ENCODE measurements around the gene MYH15. TPM values are rescaled to one million over a fixed set of nuclear protein-coding genes. Genes with fewer than 3 reads are reported as not detected.
"Not testable (repeated sequence)": the region's sequence is repeated elsewhere in the genome, so short reads cannot be mapped to it uniquely, and the experiment has no call there.

MYH15 gene
- polyA plus RNA-seq, 3 donors: 0.27 to 0.55 (median 0.53) TPM

- DNase-seq: no peak
Measured at GRCh38 chr3:108388136-108389132, 122.0 kb downstream of the MYH15 start.

GRCh38 chr3:108387063-108387462 is 123.3 kb downstream of the MYH15 start:
- no peak for DNase-seq

GRCh38 chr3:108383306-108383705 is 127.1 kb downstream of the MYH15 start:
- DNase-seq: no peak

GRCh38 chr3:108381529-108382140 is 128.8 kb downstream of the MYH15 start:
- DNase-seq: no peak

- DNase-seq: no peak
Measured at GRCh38 chr3:108380128-108380795, 130.1 kb downstream of the MYH15 start.

GRCh38 chr3:108378952-108379342 is 131.4 kb downstream of the MYH15 start:
- DNase-seq: not testable (repeated sequence)

- no peak for DNase-seq
Measured at GRCh38 chr3:108378153-108378951, 132.0 kb downstream of the MYH15 start.

- no peak for DNase-seq
Measured at GRCh38 chr3:108377384-108377783, 133.0 kb downstream of the MYH15 start.

- DNase-seq: no peak
Measured at GRCh38 chr3:108376026-108376425, 134.4 kb downstream of the MYH15 start.

- DNase-seq: no peak
Measured at GRCh38 chr3:108359011-108359410, 151.4 kb downstream of the MYH15 start.

GRCh38 chr3:108357042-108357441 is 153.4 kb downstream of the MYH15 start:
- DNase-seq: no peak

GRCh38 chr3:108354562-108354961 is 155.8 kb downstream of the MYH15 start:
- no peak for DNase-seq

- no peak for DNase-seq
Measured at GRCh38 chr3:108352176-108352575, 158.2 kb downstream of the MYH15 start.

GRCh38 chr3:108346301-108347227 is 163.8 kb downstream of the MYH15 start:
- no peak for DNase-seq

- DNase-seq: no peak
Measured at GRCh38 chr3:108345492-108346205, 164.7 kb downstream of the MYH15 start.

GRCh38 chr3:108343491-108343890 is 166.9 kb downstream of the MYH15 start:
- no peak for DNase-seq

GRCh38 chr3:108342837-108343486 is 167.4 kb downstream of the MYH15 start:
- no peak for DNase-seq

- DNase-seq: no peak
Measured at GRCh38 chr3:108341911-108342310, 168.5 kb downstream of the MYH15 start.

- no peak for DNase-seq
Measured at GRCh38 chr3:108338901-108339545, 171.4 kb downstream of the MYH15 start.

Measured in renal pelvis (tissue), 4 donors.